Mucosa of descending colon (tissue), 3 donors: ENCODE measurements around the gene BASP1. TPM values are rescaled to one million over a fixed set of nuclear protein-coding genes. Genes with fewer than 3 reads are reported as not detected.

Experiments used
- ATAC-seq: fragments of 200-7000 bp; cut with Tn5 transposase; one replicate; pipeline ENCODE4 v1.9.1; 2020; ENCODE audit warnings: mild to moderate bottlenecking, moderate library complexity
- DNase-seq, 3 donors: peaks; one replicate each; pipeline ENCODE4 v3.0.0-alpha.2; 2020
- H3K36me3 ChIP-seq: fragments of 200-600 bp; one replicate; pipeline ENCODE4 v1.8.0; 2021; ENCODE audit warnings: low read depth, mild to moderate bottlenecking
- H3K4me1 ChIP-seq: fragments of 200-600 bp; one replicate; pipeline ENCODE4 v1.8.0; 2021; ENCODE audit warnings: low read depth, mild to moderate bottlenecking
- H3K4me3 ChIP-seq: fragments of 200-600 bp; one replicate; pipeline ENCODE4 v1.8.0; 2021; ENCODE audit warnings: mild to moderate bottlenecking
- H3K9me3 ChIP-seq: fragments of 200-600 bp; one replicate; pipeline ENCODE4 v1.8.0; 2021; ENCODE audit warnings: mild to moderate bottlenecking
- intact Hi-C, 2 donors: fragments of 100-400 bp; cut with DNase I in 1 of 2; cut with micrococcal nuclease in 1 of 2; formaldehyde crosslinking; loops; one replicate each; pipeline versions ENCODE4 v1.11.0 to v1.11.1; 2022; cut with DNase I, micrococcal nuclease
- total RNA-seq, 3 donors: library from RNA; stranded (reverse); fragmentation: NEBNext Ultra II Directional in 2 of 3; extraction: Animal tissue kit (Norgen Biotek cat#: 25700) in 2 of 3; gene quantifications; one replicate each; pipeline versions ENCODE4 v1.2.1 to v1.2.4, GENCODE V29; 2021 to 2023
- TF ChIP-seq, protein P1 (sequence below): fragments of 200-600 bp; IDR thresholded peaks from one replicate; pipeline ENCODE4 v1.8.0; 2022; ENCODE audit warnings: antibody characterized with exemption, mild to moderate bottlenecking
- donor health status: DM: no; HTN: no; CAD: no; lungs with moderate emphysema.
- donor health status: DM: no; HTN: no; CAD: no.
- donor health status: DM: no; HTN: yes; CAD: no.

Gene BASP1
- total RNA-seq, 3 donors from 2014 or later = 3.6 to 10.6 (median 8.6) TPM

- no peak for DNase-seq
- TF ChIP-seq, protein P1, sequence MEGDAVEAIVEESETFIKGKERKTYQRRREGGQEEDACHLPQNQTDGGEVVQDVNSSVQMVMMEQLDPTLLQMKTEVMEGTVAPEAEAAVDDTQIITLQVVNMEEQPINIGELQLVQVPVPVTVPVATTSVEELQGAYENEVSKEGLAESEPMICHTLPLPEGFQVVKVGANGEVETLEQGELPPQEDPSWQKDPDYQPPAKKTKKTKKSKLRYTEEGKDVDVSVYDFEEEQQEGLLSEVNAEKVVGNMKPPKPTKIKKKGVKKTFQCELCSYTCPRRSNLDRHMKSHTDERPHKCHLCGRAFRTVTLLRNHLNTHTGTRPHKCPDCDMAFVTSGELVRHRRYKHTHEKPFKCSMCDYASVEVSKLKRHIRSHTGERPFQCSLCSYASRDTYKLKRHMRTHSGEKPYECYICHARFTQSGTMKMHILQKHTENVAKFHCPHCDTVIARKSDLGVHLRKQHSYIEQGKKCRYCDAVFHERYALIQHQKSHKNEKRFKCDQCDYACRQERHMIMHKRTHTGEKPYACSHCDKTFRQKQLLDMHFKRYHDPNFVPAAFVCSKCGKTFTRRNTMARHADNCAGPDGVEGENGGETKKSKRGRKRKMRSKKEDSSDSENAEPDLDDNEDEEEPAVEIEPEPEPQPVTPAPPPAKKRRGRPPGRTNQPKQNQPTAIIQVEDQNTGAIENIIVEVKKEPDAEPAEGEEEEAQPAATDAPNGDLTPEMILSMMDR = no peak
- no peaks in the 10 kb centered on the region for H3K36me3 ChIP-seq
- no peak for ATAC-seq
- no peaks in the 10 kb centered on the region for H3K9me3 ChIP-seq
- intact Hi-C loops = loop anchor here (5.0 to 10.0 kb wide), 2 partner anchors 251 to 394 kb away; partner anchors contain the start of gene MYO10 (in 1 of the 2)
- H3K4me1 ChIP-seq = peaks cover 16% of the 10 kb centered on the region
- no peak overlapping the region for H3K4me3 ChIP-seq
Measured at GRCh38 chr5:17186256-17186655, 31.2 kb upstream of the BASP1 start.

GRCh38 chr5:17187011-17187785 is 30.2 kb upstream of the BASP1 start:
- ATAC-seq = no peak
- peaks cover 25% of the 10 kb centered on the region for H3K4me1 ChIP-seq
- H3K9me3 ChIP-seq = no peaks in the 10 kb centered on the region
- TF ChIP-seq, protein P1 = no peak
- H3K4me3 ChIP-seq = no peak overlapping the region
- intact Hi-C loops = loop anchor here (5.0 to 10.0 kb wide), 2 partner anchors 252 to 395 kb away; partner anchors contain the start of gene MYO10 (in 1 of the 2)
- H3K36me3 ChIP-seq = no peaks in the 10 kb centered on the region
- DNase-seq = no peak

DNA sequence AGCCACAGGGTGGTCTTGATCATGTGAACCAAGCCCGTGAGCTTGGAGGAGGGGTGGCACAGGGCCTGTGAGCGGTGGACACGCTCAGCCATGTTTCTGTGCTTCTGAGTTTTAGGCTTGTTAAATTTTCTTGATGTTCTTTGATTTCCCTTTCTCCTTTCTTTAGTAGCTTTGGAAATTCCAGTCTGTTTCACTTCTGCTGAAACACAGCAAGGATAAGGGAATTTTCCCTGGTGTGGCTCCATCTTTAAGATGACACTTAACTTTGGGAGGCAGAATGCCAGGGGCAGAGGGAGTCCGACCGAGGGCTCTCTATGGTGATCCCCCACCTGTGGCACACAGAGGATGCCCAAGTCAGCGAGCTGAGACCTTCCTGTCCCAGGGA is 29.7 kb upstream of the BASP1 start:
- H3K9me3 ChIP-seq = no peaks in the 10 kb centered on the region
- intact Hi-C loops = loop anchor here (5.0 to 10.0 kb wide), 2 partner anchors 253 to 395 kb away; partner anchors contain the start of gene MYO10 (in 1 of the 2)
- TF ChIP-seq, protein P1 = no peak
- DNase-seq = no peak
- no peak for ATAC-seq
- H3K4me3 ChIP-seq = no peak overlapping the region
- no peaks in the 10 kb centered on the region for H3K36me3 ChIP-seq
- peaks cover 25% of the 10 kb centered on the region for H3K4me1 ChIP-seq

GRCh38 chr5:17189381-17190036 is 27.9 kb upstream of the BASP1 start:
- intact Hi-C loops = loop anchor here (5.0 to 10.0 kb wide), 2 partner anchors 255 to 397 kb away; partner anchors contain the start of gene MYO10 (in 1 of the 2)
- Histone ChIP-seq H3K4me1 (peaks cover 25% of the 10 kb centered on the region), H3K9me3 (no peaks in the 10 kb centered on the region), H3K4me3 (no peak overlapping the region), H3K36me3 (no peaks in the 10 kb centered on the region)
- TF ChIP-seq, protein P1 = peak; percentile 55
- peak; percentile 76 for ATAC-seq
- DNase-seq = peak in 2 of 3 donors; percentile 75 to 96

DNA sequence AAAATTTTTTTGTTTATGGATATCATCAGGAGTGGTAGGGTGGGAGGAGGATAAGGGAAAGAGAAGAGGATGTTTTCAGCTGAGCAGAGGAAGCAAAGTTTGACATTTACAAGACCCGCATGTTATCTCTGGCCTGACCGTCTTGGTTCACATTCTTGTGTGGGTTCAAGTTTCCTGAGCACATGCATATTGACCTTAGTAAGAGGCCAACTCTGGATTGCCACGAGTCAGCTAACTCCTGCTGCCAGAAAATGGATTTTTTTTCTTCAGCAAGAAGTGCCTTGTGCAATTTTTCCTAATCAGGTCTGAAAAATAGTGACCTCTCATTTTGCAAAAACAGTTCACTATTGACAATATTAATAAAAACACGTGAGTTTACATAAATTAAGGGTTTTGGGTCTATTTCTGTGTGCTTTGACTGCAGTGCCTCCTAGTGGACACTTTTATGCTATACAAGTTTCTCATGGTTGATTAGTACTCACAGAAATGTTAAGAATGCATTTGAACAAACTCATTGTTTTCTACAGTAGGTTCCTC is 27.1 kb upstream of the BASP1 start:
- peaks cover 25% of the 10 kb centered on the region for H3K4me1 ChIP-seq
- H3K9me3 ChIP-seq = no peaks in the 10 kb centered on the region
- no peak overlapping the region for H3K4me3 ChIP-seq
- peak; percentile 66 for ATAC-seq
- TF ChIP-seq, protein P1 = peak; percentile 69
- intact Hi-C loops = loop anchor here in 1 of 2 donors (5.0 kb wide), 1 partner anchor 398 kb away; no protein-coding TSS in a partner anchor
- no peaks in the 10 kb centered on the region for H3K36me3 ChIP-seq
- peak in 1 of 3 donors; percentile 62 for DNase-seq
